CD4-positive, alpha-beta memory T cell (primary cell): ENCODE measurements around the gene GPR26. TPM values are rescaled to one million over a fixed set of nuclear protein-coding genes. Genes with fewer than 3 reads are reported as not detected.

Source experiments
- CTCF ChIA-PET: fragments of 350-600 bp; sonication (Branson Sonifier 250); formaldehyde crosslinking; loops from one replicate; lab custom pipeline; 2021; ENCODE audit warnings: inconsistent platforms; ENCODE audit not compliant: partially characterized antibody; lab: Charles Lee
- POLR2A ChIA-PET: fragments of 350-600 bp; sonication (Branson Sonifier 250); formaldehyde crosslinking; loops from one replicate; lab custom pipeline; 2021; ENCODE audit not compliant: partially characterized antibody; lab: Charles Lee
- DNase-seq, 5 donors: peaks; one replicate each; pipeline versions ENCODE4 v3.0.0 to v3.0.0-alpha.2; 2020 to 2022; ENCODE audit warnings: mixed read lengths in 1 of 5
- H3K27ac ChIP-seq: one replicate; pipeline ENCODE4 v1.7.0; 2013; ENCODE audit warnings: low read depth, low read length
- H3K27me3 ChIP-seq: 2 replicates; pipeline ENCODE4 v1.7.0; 2013; ENCODE audit warnings: mild to moderate bottlenecking, low read length, moderate library complexity; ENCODE audit not compliant: insufficient read depth
- H3K36me3 ChIP-seq: 2 replicates; pipeline ENCODE4 v1.7.0; 2013; ENCODE audit warnings: mild to moderate bottlenecking, low read length, moderate library complexity; ENCODE audit not compliant: insufficient read depth
- H3K4me1 ChIP-seq: 2 replicates; pipeline ENCODE4 v1.7.0; 2013; ENCODE audit warnings: mild to moderate bottlenecking, low read length, moderate library complexity; ENCODE audit not compliant: insufficient read depth
- H3K4me3 ChIP-seq, 2 donors: one replicate each; pipeline ENCODE4 v1.7.0; 2013; ENCODE audit warnings: low read length in 2 of 2, mild to moderate bottlenecking in 1 of 2
- H3K9me3 ChIP-seq, 2 donors: one replicate each; pipeline ENCODE4 v1.7.0; 2013; ENCODE audit warnings: low read length in 2 of 2, control low read depth in 1 of 2; ENCODE audit not compliant: control insufficient read depth in 1 of 2
- H3K27ac Mint-ChIP-seq, 7 donors: one replicate each; pipeline ENCODE4 v1.8.0; 2020 to 2021; ENCODE audit warnings: mixed read lengths in 7 of 7, mild to moderate bottlenecking in 6 of 7, inconsistent platforms in 3 of 7, moderate library complexity in 3 of 7
- H3K27me3 Mint-ChIP-seq, 2 donors: one replicate each; pipeline ENCODE4 v1.8.0; 2020 to 2021; ENCODE audit warnings: mixed read lengths in 2 of 2
- H3K36me3 Mint-ChIP-seq, 2 donors: one replicate each; pipeline ENCODE4 v1.8.0; 2020 to 2021; ENCODE audit warnings: mixed read lengths in 2 of 2, inconsistent platforms in 1 of 2, mild to moderate bottlenecking in 1 of 2
- H3K4me1 Mint-ChIP-seq, 4 donors: one replicate each; pipeline ENCODE4 v1.8.0; 2020 to 2021; ENCODE audit warnings: mixed read lengths in 4 of 4, mild to moderate bottlenecking in 1 of 4
- H3K4me3 Mint-ChIP-seq, 8 donors: one replicate each; pipeline ENCODE4 v1.8.0; 2020 to 2021; ENCODE audit warnings: mixed read lengths in 8 of 8, mild to moderate bottlenecking in 7 of 8, moderate library complexity in 6 of 8, inconsistent platforms in 3 of 8
- H3K9me3 Mint-ChIP-seq, 8 donors: one replicate each; pipeline ENCODE4 v1.8.0; 2020 to 2021; ENCODE audit warnings: mixed read lengths in 8 of 8, mild to moderate bottlenecking in 5 of 8, inconsistent platforms in 3 of 8, moderate library complexity in 1 of 8
- intact Hi-C: fragments of 100-400 bp; cut with micrococcal nuclease; formaldehyde crosslinking; loops from one replicate; pipeline ENCODE4 v1.15.1; 2023
- polyA plus RNA-seq, 2 donors: library from polyadenylated mRNA; unstranded; fragments of 300-500 nt; fragmentation: Illumina TruSeq; gene quantifications; one replicate each; pipeline ENCODE4 v1.2.3, GENCODE V29; 2021
- total RNA-seq, 2 experiments: library from RNA; stranded (reverse); gene quantifications; one replicate each; pipeline ENCODE4 v1.2.3, GENCODE V29; 2021

Gene GPR26
- total and polyA plus RNA-seq, 4 experiments from 2014 or later, result not detected

DNA sequence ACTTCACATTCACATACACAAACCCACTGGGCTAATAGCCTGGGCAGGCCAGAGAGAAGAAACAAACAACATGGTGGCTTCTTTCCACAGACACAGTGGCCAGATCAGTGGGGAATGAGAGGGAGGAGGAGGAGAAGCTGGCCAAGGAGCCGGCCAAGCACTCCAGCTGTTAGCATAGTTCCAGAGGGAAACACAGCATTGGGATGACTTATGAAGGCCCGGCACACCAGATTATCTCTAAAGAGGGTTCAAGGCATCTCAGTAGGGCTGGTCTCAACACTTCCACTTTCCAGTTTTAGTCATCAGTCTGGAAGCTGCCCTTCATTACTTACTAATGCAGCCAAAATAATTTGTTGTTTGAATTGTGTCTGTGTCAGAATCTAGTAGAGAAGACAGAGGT is 42.1 kb upstream of the GPR26 start:
- intact Hi-C loops, result no loop called here
- Mint-ChIP-seq H3K27me3 (peaks cover 5 to 8% of the 10 kb centered on the region in 2 donors), H3K4me1 (no peaks in the 10 kb centered on the region), H3K9me3 (peaks cover 0 to 8% (median 2%) of the 10 kb centered on the region in 8 donors), H3K4me3 (no peak overlapping the region), H3K27ac (no peak overlapping the region), H3K36me3 (no peaks in the 10 kb centered on the region)
- Histone ChIP-seq H3K4me3 (no peak overlapping the region), H3K36me3 (no peaks in the 10 kb centered on the region), H3K27ac (no peak overlapping the region), H3K9me3 (no peaks in the 10 kb centered on the region), H3K4me1 (no peaks in the 10 kb centered on the region), H3K27me3 (no peaks in the 10 kb centered on the region)
- DNase-seq, result no peak
- ChIA-PET CTCF (no interaction called here), POLR2A (no interaction called here)

DNA sequence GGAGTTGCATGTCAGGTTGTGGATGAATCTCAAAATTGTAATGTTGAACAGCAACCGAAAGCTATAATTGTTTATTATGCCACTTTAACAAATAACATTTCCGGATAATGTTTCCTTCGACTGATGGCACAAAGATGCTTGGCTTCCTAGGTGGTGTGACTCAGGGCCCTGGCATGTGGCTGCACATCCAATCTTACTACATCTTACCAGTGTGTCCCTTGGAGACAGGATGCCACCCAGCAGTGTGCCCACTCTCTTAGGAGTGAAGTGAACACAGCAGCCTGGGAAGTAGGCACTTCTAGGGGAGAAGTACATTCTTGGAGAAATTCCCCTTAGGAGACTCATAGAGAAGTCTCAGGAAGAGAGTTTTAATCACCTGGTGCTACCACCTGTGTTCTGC is 33.0 kb upstream of the GPR26 start:
- Histone ChIP-seq H3K27ac (no peak overlapping the region), H3K9me3 (no peaks in the 10 kb centered on the region), H3K27me3 (no peaks in the 10 kb centered on the region), H3K36me3 (no peaks in the 10 kb centered on the region), H3K4me3 (no peak overlapping the region), H3K4me1 (no peaks in the 10 kb centered on the region)
- ChIA-PET POLR2A (no interaction called here), CTCF (no interaction called here)
- Mint-ChIP-seq H3K4me1 (no peaks in the 10 kb centered on the region), H3K27ac (no peak overlapping the region), H3K9me3 (peaks cover 0 to 8% (median under 1%) of the 10 kb centered on the region in 8 donors), H3K36me3 (no peaks in the 10 kb centered on the region), H3K27me3 (peaks cover 2 to 8% of the 10 kb centered on the region in 2 donors), H3K4me3 (no peak overlapping the region)
- intact Hi-C loops, result no loop called here
- DNase-seq, result no peak

- Histone ChIP-seq H3K27me3 (no peaks in the 10 kb centered on the region), H3K27ac (no peak overlapping the region), H3K4me3 (no peak overlapping the region), H3K4me1 (no peaks in the 10 kb centered on the region), H3K36me3 (no peaks in the 10 kb centered on the region), H3K9me3 (no peaks in the 10 kb centered on the region)
- H3K27ac Mint-ChIP-seq, result no peak overlapping the region
- ChIA-PET POLR2A (no interaction called here), CTCF (no interaction called here)
- intact Hi-C loops, result no loop called here
- no peaks in the 10 kb centered on the region for H3K4me1 Mint-ChIP-seq
- H3K4me3 Mint-ChIP-seq, result no peak overlapping the region
- H3K36me3 Mint-ChIP-seq, result no peaks in the 10 kb centered on the region
- H3K27me3 Mint-ChIP-seq, result peaks cover 2 to 8% of the 10 kb centered on the region in 2 donors
- peaks cover 0 to 8% (median under 1%) of the 10 kb centered on the region in 8 donors for H3K9me3 Mint-ChIP-seq
- no peak for DNase-seq
Measured at GRCh38 chr10:123633636-123634035, 32.5 kb upstream of the GPR26 start.

DNA sequence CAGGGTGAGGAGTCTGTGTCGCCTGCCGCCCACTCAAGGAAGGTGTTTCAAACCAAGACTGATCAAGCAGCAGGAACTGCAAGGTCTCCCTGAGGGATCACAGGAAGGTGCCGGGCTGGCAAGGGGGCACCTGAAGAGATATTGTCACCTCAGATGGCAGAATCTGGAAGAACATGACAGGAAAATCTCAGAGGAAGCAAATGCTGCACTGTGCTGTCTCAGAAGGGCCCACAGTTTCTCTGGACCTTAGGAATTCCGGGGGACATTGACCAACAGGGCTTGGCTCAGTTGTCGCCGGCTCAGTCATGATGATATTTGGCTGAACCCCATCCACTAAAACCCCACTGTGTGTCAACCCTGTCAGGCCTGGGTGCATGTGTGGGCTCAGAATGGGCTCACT is 31.9 kb upstream of the GPR26 start:
- peaks cover 2 to 8% of the 10 kb centered on the region in 2 donors for H3K27me3 Mint-ChIP-seq
- DNase-seq, result no peak
- ChIA-PET POLR2A (no interaction called here), CTCF (no interaction called here)
- Histone ChIP-seq H3K27me3 (no peaks in the 10 kb centered on the region), H3K9me3 (no peaks in the 10 kb centered on the region), H3K36me3 (no peaks in the 10 kb centered on the region), H3K4me3 (no peak overlapping the region), H3K4me1 (no peaks in the 10 kb centered on the region), H3K27ac (no peak overlapping the region)
- H3K27ac Mint-ChIP-seq, result no peak overlapping the region
- H3K36me3 Mint-ChIP-seq, result no peaks in the 10 kb centered on the region
- no peaks in the 10 kb centered on the region for H3K4me1 Mint-ChIP-seq
- H3K9me3 Mint-ChIP-seq, result peaks cover 0 to 8% (median under 1%) of the 10 kb centered on the region in 8 donors
- intact Hi-C loops, result no loop called here
- no peak overlapping the region for H3K4me3 Mint-ChIP-seq

DNA sequence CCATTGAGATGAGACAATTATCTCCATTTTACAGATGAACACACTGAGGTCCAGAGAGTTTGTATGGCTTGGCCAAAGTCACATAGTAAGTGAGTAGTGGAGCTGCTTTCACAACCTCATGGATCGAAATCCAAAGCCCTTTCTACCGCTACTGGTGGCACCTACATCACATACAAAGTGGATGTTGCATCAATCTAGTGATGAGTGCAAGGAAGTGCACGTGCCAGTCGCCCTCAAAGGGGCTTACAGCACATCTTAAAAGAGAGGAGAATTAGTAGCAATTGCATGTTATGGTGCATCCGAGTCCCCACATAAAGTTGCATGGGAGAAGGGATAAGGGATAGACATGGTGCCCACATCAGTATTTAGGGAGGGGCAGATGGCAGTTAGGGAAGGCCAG is 31.0 kb upstream of the GPR26 start:
- peaks cover 3 to 8% of the 10 kb centered on the region in 2 donors for H3K27me3 Mint-ChIP-seq
- no peaks in the 10 kb centered on the region for H3K36me3 ChIP-seq
- POLR2A ChIA-PET, result no interaction called here
- H3K4me3 Mint-ChIP-seq, result no peak overlapping the region
- H3K9me3 ChIP-seq, result no peaks in the 10 kb centered on the region
- H3K4me3 ChIP-seq, result no peak overlapping the region
- CTCF ChIA-PET, result no interaction called here
- no peaks in the 10 kb centered on the region for H3K4me1 ChIP-seq
- H3K27ac Mint-ChIP-seq, result no peak overlapping the region
- no peaks in the 10 kb centered on the region for H3K36me3 Mint-ChIP-seq
- intact Hi-C loops, result no loop called here
- H3K9me3 Mint-ChIP-seq, result peaks cover 0 to 8% (median 0%) of the 10 kb centered on the region in 8 donors
- no peak for DNase-seq
- H3K4me1 Mint-ChIP-seq, result no peaks in the 10 kb centered on the region
- H3K27me3 ChIP-seq, result no peaks in the 10 kb centered on the region
- no peak overlapping the region for H3K27ac ChIP-seq

- H3K9me3 Mint-ChIP-seq, result peaks cover 0 to 8% (median 0%) of the 10 kb centered on the region in 8 donors
- peaks cover 7 to 11% of the 10 kb centered on the region in 2 donors for H3K27me3 Mint-ChIP-seq
- Histone ChIP-seq H3K4me1 (no peaks in the 10 kb centered on the region), H3K4me3 (no peak overlapping the region), H3K27ac (no peak overlapping the region), H3K36me3 (no peaks in the 10 kb centered on the region), H3K9me3 (no peaks in the 10 kb centered on the region), H3K27me3 (no peaks in the 10 kb centered on the region)
- no peak for DNase-seq
- H3K36me3 Mint-ChIP-seq, result no peaks in the 10 kb centered on the region
- POLR2A ChIA-PET, result no interaction called here
- no peaks in the 10 kb centered on the region for H3K4me1 Mint-ChIP-seq
- no peak overlapping the region for H3K27ac Mint-ChIP-seq
- H3K4me3 Mint-ChIP-seq, result no peak overlapping the region
- CTCF ChIA-PET, result no interaction called here
- intact Hi-C loops, result no loop called here
Measured at GRCh38 chr10:123635745-123636144, 30.4 kb upstream of the GPR26 start.

DNA sequence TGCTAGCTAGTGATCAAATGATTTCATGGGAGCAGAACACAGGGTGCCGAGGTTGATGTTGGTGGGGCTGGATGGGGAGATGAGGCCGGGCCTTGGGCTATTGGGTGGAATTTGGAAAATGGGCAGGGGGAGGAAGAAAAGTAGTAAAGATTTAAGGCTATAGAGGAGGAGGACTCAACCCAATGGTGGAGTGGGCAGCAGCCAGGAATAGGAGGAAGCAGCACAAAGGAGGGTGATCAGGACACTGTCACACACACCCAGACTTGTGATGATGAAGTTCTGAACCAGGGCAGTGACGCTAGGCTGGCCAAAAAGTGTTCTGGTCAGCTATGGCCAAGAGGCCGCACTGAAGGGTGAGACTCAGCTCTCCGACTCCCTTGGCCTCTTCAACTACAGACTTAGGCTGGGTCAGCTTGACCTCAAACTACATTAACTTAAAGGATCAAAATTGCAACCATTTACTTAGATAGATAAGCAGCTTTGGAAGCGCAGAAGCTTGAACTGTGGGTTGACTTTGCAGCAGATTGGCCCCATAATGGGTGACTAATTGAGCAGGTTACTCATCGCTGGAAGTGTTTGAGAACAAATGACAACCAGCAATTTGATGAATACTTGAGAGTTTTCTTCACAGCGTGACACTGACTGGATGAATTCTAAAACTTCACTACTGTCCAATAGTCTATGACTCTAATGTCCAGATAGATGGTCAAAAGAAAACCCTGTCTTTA is 29.4 kb upstream of the GPR26 start:
- no peak overlapping the region for H3K4me3 ChIP-seq
- ChIA-PET CTCF (no interaction called here), POLR2A (no interaction called here)
- no peak for DNase-seq
- Mint-ChIP-seq H3K4me3 (no peak overlapping the region), H3K27me3 (peaks cover 7 to 11% of the 10 kb centered on the region in 2 donors), H3K36me3 (no peaks in the 10 kb centered on the region), H3K9me3 (peaks cover 0 to 8% (median 0%) of the 10 kb centered on the region in 8 donors), H3K4me1 (no peaks in the 10 kb centered on the region), H3K27ac (no peak overlapping the region)
- intact Hi-C loops, result no loop called here
- H3K36me3 ChIP-seq, result no peaks in the 10 kb centered on the region
- H3K4me1 ChIP-seq, result no peaks in the 10 kb centered on the region
- no peaks in the 10 kb centered on the region for H3K9me3 ChIP-seq
- H3K27me3 ChIP-seq, result no peaks in the 10 kb centered on the region
- H3K27ac ChIP-seq, result no peak overlapping the region
